Fibroblast of skin of scalp (primary cell): ENCODE measurements around the gene SCGB1C2.

Experiments
- DNase-seq: peaks from one replicate; pipeline ENCODE4 v3.0.0-alpha.2; 2013

Gene SCGB1C2

GRCh38 chr17:172401-172800 lies 35.0 kb downstream of the SCGB1C2 start:
- no peak for DNase-seq

GRCh38 chr17:173166-173911 lies 36.0 kb downstream of the SCGB1C2 start:
- no peak for DNase-seq

DNA sequence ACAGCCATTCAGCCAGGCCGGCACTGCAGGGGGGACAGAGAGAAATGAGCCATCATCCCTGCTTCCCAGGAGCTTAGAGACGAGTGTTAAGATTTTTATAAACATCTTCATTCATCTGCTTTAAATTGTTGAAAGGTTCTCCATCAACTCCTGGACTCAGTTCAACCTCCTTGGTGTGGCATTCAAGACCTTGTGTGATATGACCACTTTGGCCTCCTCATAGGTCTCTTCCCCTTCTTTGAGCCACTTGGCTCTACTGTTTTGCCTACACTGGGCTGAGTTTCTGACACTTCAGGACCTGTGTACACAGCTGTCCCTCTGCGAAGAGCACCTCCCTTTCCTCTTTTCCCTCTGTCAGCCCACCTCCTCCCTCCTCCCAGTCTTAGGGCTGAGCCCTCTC lies 39.8 kb downstream of the SCGB1C2 start:
- DNase-seq = no peak

DNA sequence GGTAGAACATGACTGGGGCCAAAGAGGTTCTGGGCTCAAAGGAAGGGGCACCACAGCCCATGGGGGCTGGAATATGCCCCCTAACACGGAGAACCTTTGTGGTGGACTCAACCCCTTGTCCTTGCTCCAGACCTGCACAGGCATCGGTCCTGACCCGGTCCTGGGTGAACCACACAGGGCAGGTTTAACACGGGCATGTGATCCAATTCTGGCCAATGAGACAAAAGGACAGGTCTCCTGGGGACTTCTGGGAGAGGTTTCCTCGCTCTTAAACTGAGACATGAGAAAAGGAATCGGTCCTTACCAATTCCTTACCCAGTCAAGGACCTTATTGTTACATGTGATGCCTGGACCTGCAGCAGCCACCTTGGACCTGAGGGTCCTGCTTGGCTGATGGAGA lies 40.4 kb downstream of the SCGB1C2 start:
- DNase-seq = no peak

- no peak for DNase-seq
These were observed 41.1 kb downstream of the SCGB1C2 start for GRCh38 chr17:178292-179065.

DNA sequence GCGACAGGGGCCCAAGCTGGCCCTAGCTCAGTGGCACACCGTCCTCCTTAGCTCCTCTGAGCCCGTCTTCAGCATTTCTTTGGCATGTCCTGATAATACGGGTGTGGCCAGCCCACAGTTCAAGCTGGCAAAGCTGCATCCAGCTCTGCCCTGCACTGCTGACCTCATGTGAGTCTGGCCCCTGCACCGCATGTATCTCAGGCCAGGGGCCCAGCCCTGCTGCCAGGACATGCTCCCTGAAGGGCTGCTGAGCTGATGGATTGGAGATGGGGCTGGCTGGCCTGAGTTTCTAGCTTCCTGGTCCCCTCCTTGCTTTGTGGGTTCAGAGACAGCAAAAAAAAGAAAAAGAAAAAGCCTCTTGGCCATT lies 41.7 kb downstream of the SCGB1C2 start:
- DNase-seq = no peak

- no peak for DNase-seq
These were observed 42.5 kb downstream of the SCGB1C2 start for GRCh38 chr17:179781-180380.

DNA sequence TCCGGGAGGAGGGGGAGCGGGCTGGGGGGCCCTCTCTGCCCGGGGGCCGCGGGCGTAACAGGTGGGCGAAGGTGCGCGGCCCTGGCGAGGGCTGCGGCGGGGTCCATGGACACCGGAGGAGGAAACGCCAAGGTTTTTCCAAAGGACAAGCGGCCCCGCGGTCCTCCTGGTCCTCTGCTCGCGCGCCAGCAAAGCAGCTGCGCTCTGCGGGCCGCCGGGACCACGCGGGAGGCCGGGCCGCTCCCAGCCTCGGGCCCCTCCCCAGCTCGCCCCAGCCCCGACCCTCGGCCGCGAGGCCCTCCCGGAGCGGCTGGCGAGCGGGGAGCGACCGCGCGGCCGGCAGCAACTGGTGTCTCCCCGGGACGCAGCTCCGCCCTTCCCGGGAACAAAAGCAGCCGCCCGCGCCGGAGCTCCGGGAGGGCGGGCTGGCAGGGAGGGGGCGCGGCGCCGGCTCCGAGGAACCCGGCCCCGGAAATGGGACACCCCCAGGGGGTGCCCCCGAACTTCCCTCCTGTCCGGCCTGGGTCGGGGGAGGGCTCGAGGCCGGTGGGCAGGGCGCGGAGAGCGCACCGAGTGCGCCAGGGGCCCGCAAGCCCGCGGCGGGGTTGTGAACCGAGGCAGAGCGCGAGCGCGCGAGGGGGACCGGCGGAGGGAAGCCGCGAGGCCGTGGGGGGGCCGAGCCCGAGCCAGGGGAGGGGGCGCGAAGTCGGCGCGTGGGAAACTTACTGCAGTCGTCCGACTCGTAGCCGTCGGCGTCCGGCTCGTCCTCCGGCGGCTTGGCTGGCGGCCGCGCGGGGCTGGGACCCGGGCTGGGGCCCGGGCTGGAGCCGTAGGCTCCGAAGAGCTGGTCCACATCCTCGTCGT lies 43.2 kb downstream of the SCGB1C2 start:
- no peak for DNase-seq

DNA sequence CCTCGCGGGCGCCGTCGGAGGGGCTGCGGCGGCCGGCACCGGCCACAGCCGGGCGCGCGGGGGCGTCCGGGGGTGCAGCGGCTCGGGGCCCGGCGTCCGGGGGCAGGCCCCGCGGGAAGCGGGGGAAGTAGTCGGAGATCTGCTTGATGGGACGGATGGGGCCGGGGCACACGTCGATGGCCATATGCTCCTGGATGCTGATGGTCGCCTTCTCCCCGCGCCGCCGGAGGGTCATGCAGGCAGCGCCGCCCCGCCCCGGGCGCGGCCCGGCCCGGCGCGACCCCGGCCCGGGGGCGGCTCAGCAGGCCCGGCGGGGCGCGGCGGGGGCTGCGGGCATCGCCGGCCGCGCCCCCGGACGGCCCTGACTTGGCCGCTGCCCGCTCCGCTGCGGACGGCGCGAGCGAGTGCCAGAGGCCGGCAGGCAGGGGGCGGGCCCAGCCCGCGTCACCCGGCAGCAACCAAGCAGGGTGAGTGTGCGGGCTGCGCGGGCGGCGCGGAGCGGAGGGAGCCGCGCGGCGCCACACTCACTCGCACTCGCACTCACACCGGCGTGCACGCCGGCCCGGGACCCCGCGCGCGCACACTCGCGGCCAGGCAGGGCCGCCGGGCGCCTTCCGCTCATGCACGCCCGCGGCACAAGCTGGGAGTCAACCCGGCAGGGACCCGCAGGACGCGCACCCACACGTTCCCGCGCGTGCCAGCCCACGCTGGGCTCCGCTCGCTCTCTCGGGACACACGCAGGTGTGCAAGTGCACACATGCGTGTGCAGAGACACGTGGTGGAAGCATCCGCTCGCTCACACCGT lies 44.1 kb downstream of the SCGB1C2 start, which contains the start of gene DOC2B:
DOC2B (minus strand) TSS at position 406 of the 805 bp plus-strand sequence; CDS start at position 235, 171 bp downstream.
- DNase-seq = peak; percentile 9

GRCh38 chr17:182050-182751 lies 44.8 kb downstream of the SCGB1C2 start:
- DNase-seq = no peak

DNA sequence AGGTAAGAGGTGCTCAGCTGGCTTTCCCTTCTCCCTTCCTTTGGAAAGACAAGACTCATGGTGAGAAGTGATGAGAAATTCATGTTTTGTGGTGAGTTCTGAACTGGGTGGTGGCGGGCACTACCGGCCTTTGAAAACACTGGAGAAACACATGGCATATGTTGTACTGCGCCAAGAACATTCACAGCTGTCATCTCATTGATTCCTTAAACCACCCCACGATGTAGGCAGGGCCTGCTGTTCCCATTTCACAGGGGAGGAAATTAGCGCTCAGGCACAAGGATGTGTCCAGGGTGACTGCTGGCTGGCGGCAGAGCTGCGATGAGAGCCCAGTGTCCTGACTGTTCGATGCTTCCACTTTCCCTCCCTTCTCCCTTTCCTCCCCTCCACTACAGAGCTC lies 45.7 kb downstream of the SCGB1C2 start:
- no peak for DNase-seq

DNA sequence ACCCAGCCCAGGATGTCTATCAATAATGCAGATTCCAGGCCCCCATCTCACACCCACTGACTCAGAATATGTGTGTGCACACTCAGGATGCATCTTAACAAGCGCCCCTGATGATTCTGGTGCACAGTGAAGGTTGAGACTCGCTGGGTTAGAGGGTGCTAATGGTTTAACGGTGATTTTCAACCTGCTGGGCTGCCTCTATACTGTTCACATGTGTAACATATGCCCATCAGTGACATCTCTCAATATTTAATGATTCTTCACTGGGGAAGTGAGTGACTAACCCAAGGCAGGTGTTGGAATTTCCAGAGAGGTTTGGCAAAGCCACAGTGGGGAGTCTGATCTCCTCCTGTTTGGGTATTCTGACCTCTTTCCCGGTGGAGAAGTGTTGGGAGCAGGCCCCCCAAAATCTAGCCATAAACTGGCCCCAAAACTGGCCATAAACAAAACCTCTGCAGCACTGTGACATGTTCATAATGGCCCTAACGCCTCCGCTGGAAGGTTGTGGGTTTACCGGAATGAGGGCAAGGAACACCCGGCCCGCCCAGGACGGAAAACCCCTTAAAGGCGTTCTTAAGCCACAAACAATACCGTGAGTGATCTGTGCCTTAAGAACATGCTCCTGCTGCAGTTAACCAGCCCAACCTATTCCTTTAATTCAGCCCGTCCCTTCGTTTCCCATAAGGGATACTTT lies 48.2 kb downstream of the SCGB1C2 start:
- DNase-seq = no peak

DNA sequence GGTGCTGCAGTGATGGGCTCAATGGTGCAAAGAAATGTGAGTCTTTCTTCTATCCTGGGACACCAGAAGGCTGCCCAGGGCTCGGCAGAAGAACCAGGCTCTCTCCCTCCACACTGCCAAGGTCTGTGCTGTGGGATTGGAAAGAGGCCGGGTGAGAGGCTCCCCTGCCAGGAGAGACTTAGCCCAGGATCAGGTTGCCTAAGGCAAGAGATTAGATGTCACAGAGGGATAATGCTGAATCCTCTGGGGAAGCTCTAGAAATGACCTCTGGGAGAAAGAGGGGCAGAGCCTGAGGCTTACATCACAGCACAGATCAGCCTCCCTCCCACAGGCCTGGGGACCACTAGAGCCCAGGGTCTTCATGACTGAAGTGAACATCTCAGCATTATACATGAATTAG lies 49.8 kb downstream of the SCGB1C2 start:
- DNase-seq = no peak
